GM23338 (cell line): Measurements from ENCODE around the gene MYOZ2. TPM values are rescaled to one million over a fixed set of nuclear protein-coding genes. Genes with fewer than 3 reads are reported as not detected.
A peak's percentile ranks its signal among the peaks of the same experiment; 100 is the strongest.

Experiments used
- ATAC-seq: fragments of 200-7000 bp; cut with Tn5 transposase; 3 replicates; pipeline ENCODE4 v1.9.1; 2020
- DNase-seq: peaks from one replicate; pipeline ENCODE4 v3.0.0-alpha.2; 2015; ENCODE audit warnings: low spot score
- H2AFZ ChIP-seq: fragments of 200-600 bp; sonication (generic); 2 replicates; pipeline ENCODE4 v1.8.0; 2016; ENCODE audit warnings: antibody characterized with exemption, mild to moderate bottlenecking, moderate library complexity
- H3F3A ChIP-seq: fragments of 200-600 bp; sonication (generic); replicated peaks from 2 replicates; pipeline ENCODE4 v1.8.0; 2017; ENCODE audit warnings: antibody characterized with exemption, mixed run types, low read depth
- H3K27ac ChIP-seq: fragments of 200-600 bp; sonication (generic); 2 replicates; pipeline ENCODE4 v1.6.1; 2016; ENCODE audit warnings: low read depth
- H3K27me3 ChIP-seq: fragments of 200-600 bp; sonication (generic); 2 replicates; pipeline ENCODE4 v1.8.0; 2016; ENCODE audit warnings: mild to moderate bottlenecking, mixed run types, moderate library complexity; ENCODE audit not compliant: insufficient read depth
- H3K36me3 ChIP-seq: fragments of 200-600 bp; sonication (generic); 2 replicates; pipeline ENCODE4 v1.8.0; 2016; ENCODE audit warnings: mild to moderate bottlenecking; ENCODE audit not compliant: insufficient read depth
- H3K4me1 ChIP-seq: fragments of 200-600 bp; sonication (generic); 2 replicates; pipeline ENCODE4 v1.8.0; 2016; ENCODE audit warnings: mild to moderate bottlenecking, moderate library complexity; ENCODE audit not compliant: insufficient read depth
- H3K4me2 ChIP-seq: fragments of 200-600 bp; sonication (generic); 2 replicates; pipeline ENCODE4 v1.7.1; 2017; ENCODE audit warnings: mixed run types
- H3K4me3 ChIP-seq: fragments of 200-600 bp; sonication (generic); 2 replicates; pipeline ENCODE4 v1.6.1; 2016; ENCODE audit warnings: mixed run types
- H3K79me2 ChIP-seq: fragments of 200-600 bp; sonication (generic); replicated peaks from 2 replicates; pipeline ENCODE4 v1.8.0; 2017; ENCODE audit warnings: mild to moderate bottlenecking; ENCODE audit not compliant: insufficient read depth
- H3K9me2 ChIP-seq: fragments of 200-600 bp; sonication (generic); 2 replicates; pipeline ENCODE4 v1.8.0; 2017; ENCODE audit not compliant: insufficient read depth
- H4K20me1 ChIP-seq: fragments of 200-600 bp; sonication (generic); replicated peaks from 2 replicates; pipeline ENCODE4 v1.8.0; 2017; ENCODE audit warnings: mild to moderate bottlenecking; ENCODE audit not compliant: insufficient read depth
- H3K27ac Mint-ChIP-seq: 2 replicates; pipeline ENCODE4 v1.8.0; 2020; ENCODE audit warnings: inconsistent platforms, mild to moderate bottlenecking, moderate library complexity, mixed read lengths
- H3K27me3 Mint-ChIP-seq: 3 replicates; pipeline ENCODE4 v1.8.0; 2022; ENCODE audit warnings: low read depth, mild to moderate bottlenecking, moderate library complexity, mixed read lengths, inconsistent platforms; ENCODE audit not compliant: insufficient read depth, poor library complexity
- H3K36me3 Mint-ChIP-seq: 3 replicates; pipeline ENCODE4 v1.8.0; 2021; ENCODE audit warnings: low read depth, mild to moderate bottlenecking, inconsistent platforms, moderate library complexity, mixed read lengths
- H3K4me1 Mint-ChIP-seq: 3 replicates; pipeline ENCODE4 v1.8.0; 2020; ENCODE audit warnings: mild to moderate bottlenecking, inconsistent platforms, mixed read lengths
- H3K4me3 Mint-ChIP-seq: 3 replicates; pipeline ENCODE4 v1.8.0; 2021; ENCODE audit warnings: moderate library complexity, mild to moderate bottlenecking, inconsistent platforms, mixed read lengths
- H3K9me3 Mint-ChIP-seq: 3 replicates; pipeline ENCODE4 v1.8.0; 2020; ENCODE audit warnings: moderate library complexity, mild to moderate bottlenecking, inconsistent platforms, mixed read lengths
- CREB1 ChIP-seq: fragments of 250-450 bp; sonication (Bioruptor Pico); IDR thresholded peaks from 2 replicates; pipeline ENCODE4 v1.5.0; 2020; ENCODE audit warnings: low read depth, mild to moderate bottlenecking, moderate library complexity
- EZH2 ChIP-seq: fragments of 200-600 bp; sonication (generic); IDR thresholded peaks from one replicate; pipeline ENCODE4 v1.8.0; 2017; ENCODE audit warnings: antibody characterized with exemption, mild to moderate bottlenecking, low read depth; ENCODE audit not compliant: unreplicated experiment
- EZH2phosphoT487 ChIP-seq: fragments of 200-600 bp; sonication (generic); IDR thresholded peaks from one replicate; pipeline ENCODE4 v1.8.1; 2018; ENCODE audit warnings: antibody characterized with exemption; ENCODE audit not compliant: unreplicated experiment
- JUNB ChIP-seq: IDR thresholded peaks from one replicate; pipeline ENCODE4 v1.6.1; 2016; ENCODE audit warnings: antibody characterized with exemption; ENCODE audit not compliant: unreplicated experiment
- NANOG ChIP-seq: IDR thresholded peaks from 2 replicates; pipeline ENCODE4 v1.6.1; 2016; ENCODE audit warnings: antibody characterized with exemption, borderline replicate concordance
- POLR2AphosphoS5 ChIP-seq: IDR thresholded peaks from 2 replicates; pipeline ENCODE4 v1.6.1; 2016; ENCODE audit warnings: antibody characterized with exemption, low read depth
- STAT1 ChIP-seq: IDR thresholded peaks from one replicate; pipeline ENCODE4 v1.6.1; 2016; ENCODE audit warnings: antibody characterized with exemption; ENCODE audit not compliant: unreplicated experiment
- ZNF114 ChIP-seq: fragments of 250-450 bp; sonication (Bioruptor Pico); IDR thresholded peaks from 2 replicates; pipeline ENCODE4 v1.5.0; 2020; ENCODE audit warnings: mild to moderate bottlenecking, moderate library complexity
- ZNF331 ChIP-seq: fragments of 250-450 bp; sonication (Bioruptor Pico); IDR thresholded peaks from 2 replicates; pipeline ENCODE4 v1.5.0; 2020; ENCODE audit warnings: low read depth, mild to moderate bottlenecking, moderate library complexity
- polyA plus RNA-seq: library from polyadenylated mRNA; unstranded; fragments of >200 nt; fragmentation: Nextera tagmentation; extraction: Ambion mirVana; gene quantifications from 2 replicates; pipeline ENCODE4 v1.2.1, GENCODE V29; 2016
- total RNA-seq: library from RNA; depleted of rRNA; stranded (reverse); fragments of >200 nt; shearing (Covaris generic); gene quantifications from 2 replicates; pipeline ENCODE4 v1.2.3, GENCODE V29; 2014
- TF ChIP-seq, protein P1 (sequence below): IDR thresholded peaks from one replicate; pipeline ENCODE4 v1.6.1; 2018; ENCODE audit warnings: antibody characterized with exemption; ENCODE audit not compliant: unreplicated experiment
- TF ChIP-seq, protein P2 (sequence below), 2 experiments: fragments of 200-600 bp in 1 of 2; sonication (generic) in 1 of 2; conservative IDR thresholded peaks; 2 replicates each; pipeline versions ENCODE4 v1.5.1 to v1.6.1; 2016 to 2017; ENCODE audit warnings: antibody characterized with exemption in 2 of 2, low read depth in 2 of 2, mild to moderate bottlenecking in 2 of 2, moderate library complexity in 1 of 2
- TF ChIP-seq, protein P3 (sequence below): IDR thresholded peaks from 2 replicates; pipeline ENCODE4 v1.6.1; 2016; ENCODE audit warnings: antibody characterized with exemption
- TF ChIP-seq, protein P4 (sequence below): fragments of 250-450 bp; sonication (Bioruptor Pico); IDR thresholded peaks from 2 replicates; pipeline ENCODE4 v1.5.0; 2020; ENCODE audit warnings: mild to moderate bottlenecking, moderate library complexity

The MYOZ2 gene
- total and polyA plus RNA-seq, 2 experiments from 2014 or later, result not detected

DNA sequence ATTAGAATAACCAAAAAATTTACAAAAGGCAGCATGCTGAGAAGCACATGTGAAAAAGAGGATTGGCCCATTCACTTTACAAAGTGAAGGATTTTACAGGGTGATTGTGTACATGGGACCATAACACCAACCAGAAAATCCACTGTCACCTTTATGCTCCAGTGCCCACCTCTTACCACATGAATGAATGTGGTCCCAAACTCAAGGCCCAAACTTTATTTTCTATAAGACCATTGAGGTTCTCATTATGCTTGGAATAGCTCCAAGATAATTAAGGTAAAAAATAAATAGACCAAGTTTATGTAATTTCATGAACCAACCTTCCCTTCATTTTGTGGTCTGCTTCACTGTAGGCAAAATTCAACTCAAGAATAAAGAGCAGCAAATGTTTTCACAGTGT is 24.3 kb upstream of the MYOZ2 start:
- H3K4me1 ChIP-seq, result no peaks in the 10 kb centered on the region; the same call in 1 of the 2 replicates
- no peaks in the 10 kb centered on the region for H3K9me2 ChIP-seq
- Mint-ChIP-seq H3K9me3 (no peaks in the 10 kb centered on the region), H3K27ac (no peak overlapping the region), H3K4me3 (no peak overlapping the region), H3K27me3 (no peaks in the 10 kb centered on the region), H3K4me1 (no peaks in the 10 kb centered on the region), H3K36me3 (no peaks in the 10 kb centered on the region)
- H3F3A ChIP-seq, result no peaks in the 10 kb centered on the region
- H4K20me1 ChIP-seq, result no peaks in the 10 kb centered on the region
- H3K27me3 ChIP-seq, result no peaks in the 10 kb centered on the region
- no peaks in the 10 kb centered on the region for H3K36me3 ChIP-seq
- DNase-seq (no peak), ATAC-seq (no peak)
- no peak overlapping the region for H3K4me3 ChIP-seq
- TF ChIP-seq EZH2 (no peak), CREB1 (CRISPR knock-in tag) (no peak), JUNB (no peak), EZH2phosphoT487 (no peak), ZNF331 (CRISPR knock-in tag) (no peak), ZNF114 (CRISPR knock-in tag) (no peak), STAT1 (no peak), NANOG (no peak), POLR2AphosphoS5 (no peak)
- TF ChIP-seq, protein P1, sequence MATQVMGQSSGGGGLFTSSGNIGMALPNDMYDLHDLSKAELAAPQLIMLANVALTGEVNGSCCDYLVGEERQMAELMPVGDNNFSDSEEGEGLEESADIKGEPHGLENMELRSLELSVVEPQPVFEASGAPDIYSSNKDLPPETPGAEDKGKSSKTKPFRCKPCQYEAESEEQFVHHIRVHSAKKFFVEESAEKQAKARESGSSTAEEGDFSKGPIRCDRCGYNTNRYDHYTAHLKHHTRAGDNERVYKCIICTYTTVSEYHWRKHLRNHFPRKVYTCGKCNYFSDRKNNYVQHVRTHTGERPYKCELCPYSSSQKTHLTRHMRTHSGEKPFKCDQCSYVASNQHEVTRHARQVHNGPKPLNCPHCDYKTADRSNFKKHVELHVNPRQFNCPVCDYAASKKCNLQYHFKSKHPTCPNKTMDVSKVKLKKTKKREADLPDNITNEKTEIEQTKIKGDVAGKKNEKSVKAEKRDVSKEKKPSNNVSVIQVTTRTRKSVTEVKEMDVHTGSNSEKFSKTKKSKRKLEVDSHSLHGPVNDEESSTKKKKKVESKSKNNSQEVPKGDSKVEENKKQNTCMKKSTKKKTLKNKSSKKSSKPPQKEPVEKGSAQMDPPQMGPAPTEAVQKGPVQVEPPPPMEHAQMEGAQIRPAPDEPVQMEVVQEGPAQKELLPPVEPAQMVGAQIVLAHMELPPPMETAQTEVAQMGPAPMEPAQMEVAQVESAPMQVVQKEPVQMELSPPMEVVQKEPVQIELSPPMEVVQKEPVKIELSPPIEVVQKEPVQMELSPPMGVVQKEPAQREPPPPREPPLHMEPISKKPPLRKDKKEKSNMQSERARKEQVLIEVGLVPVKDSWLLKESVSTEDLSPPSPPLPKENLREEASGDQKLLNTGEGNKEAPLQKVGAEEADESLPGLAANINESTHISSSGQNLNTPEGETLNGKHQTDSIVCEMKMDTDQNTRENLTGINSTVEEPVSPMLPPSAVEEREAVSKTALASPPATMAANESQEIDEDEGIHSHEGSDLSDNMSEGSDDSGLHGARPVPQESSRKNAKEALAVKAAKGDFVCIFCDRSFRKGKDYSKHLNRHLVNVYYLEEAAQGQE, result no peak
- TF ChIP-seq, protein P2, sequence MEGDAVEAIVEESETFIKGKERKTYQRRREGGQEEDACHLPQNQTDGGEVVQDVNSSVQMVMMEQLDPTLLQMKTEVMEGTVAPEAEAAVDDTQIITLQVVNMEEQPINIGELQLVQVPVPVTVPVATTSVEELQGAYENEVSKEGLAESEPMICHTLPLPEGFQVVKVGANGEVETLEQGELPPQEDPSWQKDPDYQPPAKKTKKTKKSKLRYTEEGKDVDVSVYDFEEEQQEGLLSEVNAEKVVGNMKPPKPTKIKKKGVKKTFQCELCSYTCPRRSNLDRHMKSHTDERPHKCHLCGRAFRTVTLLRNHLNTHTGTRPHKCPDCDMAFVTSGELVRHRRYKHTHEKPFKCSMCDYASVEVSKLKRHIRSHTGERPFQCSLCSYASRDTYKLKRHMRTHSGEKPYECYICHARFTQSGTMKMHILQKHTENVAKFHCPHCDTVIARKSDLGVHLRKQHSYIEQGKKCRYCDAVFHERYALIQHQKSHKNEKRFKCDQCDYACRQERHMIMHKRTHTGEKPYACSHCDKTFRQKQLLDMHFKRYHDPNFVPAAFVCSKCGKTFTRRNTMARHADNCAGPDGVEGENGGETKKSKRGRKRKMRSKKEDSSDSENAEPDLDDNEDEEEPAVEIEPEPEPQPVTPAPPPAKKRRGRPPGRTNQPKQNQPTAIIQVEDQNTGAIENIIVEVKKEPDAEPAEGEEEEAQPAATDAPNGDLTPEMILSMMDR (conservative IDR thresholded peaks at IDR 0.05; ENCODE audit: low read depth in 2 of 2), result no peak
- TF ChIP-seq, protein P3, sequence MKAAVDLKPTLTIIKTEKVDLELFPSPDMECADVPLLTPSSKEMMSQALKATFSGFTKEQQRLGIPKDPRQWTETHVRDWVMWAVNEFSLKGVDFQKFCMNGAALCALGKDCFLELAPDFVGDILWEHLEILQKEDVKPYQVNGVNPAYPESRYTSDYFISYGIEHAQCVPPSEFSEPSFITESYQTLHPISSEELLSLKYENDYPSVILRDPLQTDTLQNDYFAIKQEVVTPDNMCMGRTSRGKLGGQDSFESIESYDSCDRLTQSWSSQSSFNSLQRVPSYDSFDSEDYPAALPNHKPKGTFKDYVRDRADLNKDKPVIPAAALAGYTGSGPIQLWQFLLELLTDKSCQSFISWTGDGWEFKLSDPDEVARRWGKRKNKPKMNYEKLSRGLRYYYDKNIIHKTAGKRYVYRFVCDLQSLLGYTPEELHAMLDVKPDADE, result no peak
- TF ChIP-seq, protein P4, sequence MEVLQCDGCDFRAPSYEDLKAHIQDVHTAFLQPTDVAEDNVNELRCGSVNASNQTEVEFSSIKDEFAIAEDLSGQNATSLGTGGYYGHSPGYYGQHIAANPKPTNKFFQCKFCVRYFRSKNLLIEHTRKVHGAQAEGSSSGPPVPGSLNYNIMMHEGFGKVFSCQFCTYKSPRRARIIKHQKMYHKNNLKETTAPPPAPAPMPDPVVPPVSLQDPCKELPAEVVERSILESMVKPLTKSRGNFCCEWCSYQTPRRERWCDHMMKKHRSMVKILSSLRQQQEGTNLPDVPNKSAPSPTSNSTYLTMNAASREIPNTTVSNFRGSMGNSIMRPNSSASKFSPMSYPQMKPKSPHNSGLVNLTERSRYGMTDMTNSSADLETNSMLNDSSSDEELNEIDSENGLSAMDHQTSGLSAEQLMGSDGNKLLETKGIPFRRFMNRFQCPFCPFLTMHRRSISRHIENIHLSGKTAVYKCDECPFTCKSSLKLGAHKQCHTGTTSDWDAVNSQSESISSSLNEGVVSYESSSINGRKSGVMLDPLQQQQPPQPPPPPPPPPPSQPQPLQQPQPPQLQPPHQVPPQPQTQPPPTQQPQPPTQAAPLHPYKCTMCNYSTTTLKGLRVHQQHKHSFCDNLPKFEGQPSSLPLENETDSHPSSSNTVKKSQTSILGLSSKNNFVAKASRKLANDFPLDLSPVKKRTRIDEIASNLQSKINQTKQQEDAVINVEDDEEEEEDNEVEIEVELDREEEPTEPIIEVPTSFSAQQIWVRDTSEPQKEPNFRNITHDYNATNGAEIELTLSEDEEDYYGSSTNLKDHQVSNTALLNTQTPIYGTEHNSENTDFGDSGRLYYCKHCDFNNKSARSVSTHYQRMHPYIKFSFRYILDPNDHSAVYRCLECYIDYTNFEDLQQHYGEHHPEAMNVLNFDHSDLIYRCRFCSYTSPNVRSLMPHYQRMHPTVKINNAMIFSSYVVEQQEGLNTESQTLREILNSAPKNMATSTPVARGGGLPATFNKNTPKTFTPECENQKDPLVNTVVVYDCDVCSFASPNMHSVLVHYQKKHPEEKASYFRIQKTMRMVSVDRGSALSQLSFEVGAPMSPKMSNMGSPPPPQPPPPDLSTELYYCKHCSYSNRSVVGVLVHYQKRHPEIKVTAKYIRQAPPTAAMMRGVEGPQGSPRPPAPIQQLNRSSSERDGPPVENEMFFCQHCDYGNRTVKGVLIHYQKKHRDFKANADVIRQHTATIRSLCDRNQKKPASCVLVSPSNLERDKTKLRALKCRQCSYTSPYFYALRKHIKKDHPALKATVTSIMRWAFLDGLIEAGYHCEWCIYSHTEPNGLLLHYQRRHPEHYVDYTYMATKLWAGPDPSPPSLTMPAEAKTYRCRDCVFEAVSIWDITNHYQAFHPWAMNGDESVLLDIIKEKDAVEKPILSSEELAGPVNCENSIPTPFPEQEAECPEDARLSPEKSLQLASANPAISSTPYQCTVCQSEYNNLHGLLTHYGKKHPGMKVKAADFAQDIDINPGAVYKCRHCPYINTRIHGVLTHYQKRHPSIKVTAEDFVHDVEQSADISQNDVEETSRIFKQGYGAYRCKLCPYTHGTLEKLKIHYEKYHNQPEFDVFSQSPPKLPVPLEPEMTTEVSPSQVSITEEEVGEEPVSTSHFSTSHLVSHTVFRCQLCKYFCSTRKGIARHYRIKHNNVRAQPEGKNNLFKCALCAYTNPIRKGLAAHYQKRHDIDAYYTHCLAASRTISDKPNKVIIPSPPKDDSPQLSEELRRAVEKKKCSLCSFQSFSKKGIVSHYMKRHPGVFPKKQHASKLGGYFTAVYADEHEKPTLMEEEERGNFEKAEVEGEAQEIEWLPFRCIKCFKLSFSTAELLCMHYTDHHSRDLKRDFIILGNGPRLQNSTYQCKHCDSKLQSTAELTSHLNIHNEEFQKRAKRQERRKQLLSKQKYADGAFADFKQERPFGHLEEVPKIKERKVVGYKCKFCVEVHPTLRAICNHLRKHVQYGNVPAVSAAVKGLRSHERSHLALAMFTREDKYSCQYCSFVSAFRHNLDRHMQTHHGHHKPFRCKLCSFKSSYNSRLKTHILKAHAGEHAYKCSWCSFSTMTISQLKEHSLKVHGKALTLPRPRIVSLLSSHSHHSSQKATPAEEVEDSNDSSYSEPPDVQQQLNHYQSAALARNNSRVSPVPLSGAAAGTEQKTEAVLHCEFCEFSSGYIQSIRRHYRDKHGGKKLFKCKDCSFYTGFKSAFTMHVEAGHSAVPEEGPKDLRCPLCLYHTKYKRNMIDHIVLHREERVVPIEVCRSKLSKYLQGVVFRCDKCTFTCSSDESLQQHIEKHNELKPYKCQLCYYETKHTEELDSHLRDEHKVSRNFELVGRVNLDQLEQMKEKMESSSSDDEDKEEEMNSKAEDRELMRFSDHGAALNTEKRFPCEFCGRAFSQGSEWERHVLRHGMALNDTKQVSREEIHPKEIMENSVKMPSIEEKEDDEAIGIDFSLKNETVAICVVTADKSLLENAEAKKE (CRISPR knock-in tag), result no peak
- no peak overlapping the region for H3K27ac ChIP-seq
- peak overlapping the region; percentile 49; the same call in 1 of the 2 replicates for H2AFZ ChIP-seq
- no peak overlapping the region for H3K4me2 ChIP-seq
- no peaks in the 10 kb centered on the region for H3K79me2 ChIP-seq
